Jurkat, Clone E6-1 (cell line): ENCODE results near the gene ADARB2.
"Not testable (repeated sequence)": the region's sequence is repeated elsewhere in the genome, so short reads cannot be mapped to it uniquely, and the experiment has no call there.

ENCODE experiments used
- DNase-seq: peaks from one replicate; pipeline ENCODE4 v3.0.0-alpha.2; 2011; ENCODE audit warnings: low read depth, low spot score
- H3K4me3 ChIP-seq: 2 replicates; pipeline ENCODE4 v1.5.1; 2011; ENCODE audit warnings: mild to moderate bottlenecking, low read length, control low read depth, moderate library complexity

Gene ADARB2

GRCh38 chr10:1546431-1547110, 190.8 kb downstream of the ADARB2 start:
- no peak for DNase-seq
- H3K4me3 ChIP-seq = no peak overlapping the region

- H3K4me3 ChIP-seq = no peak overlapping the region
- no peak for DNase-seq
Measured at GRCh38 chr10:1545524-1545923, 191.8 kb downstream of the ADARB2 start.

- no peak for DNase-seq
- H3K4me3 ChIP-seq = no peak overlapping the region
Measured at GRCh38 chr10:1544929-1545328, 192.4 kb downstream of the ADARB2 start.

GRCh38 chr10:1544209-1544673, 193.1 kb downstream of the ADARB2 start:
- no peak for DNase-seq
- H3K4me3 ChIP-seq = no peak overlapping the region

DNA sequence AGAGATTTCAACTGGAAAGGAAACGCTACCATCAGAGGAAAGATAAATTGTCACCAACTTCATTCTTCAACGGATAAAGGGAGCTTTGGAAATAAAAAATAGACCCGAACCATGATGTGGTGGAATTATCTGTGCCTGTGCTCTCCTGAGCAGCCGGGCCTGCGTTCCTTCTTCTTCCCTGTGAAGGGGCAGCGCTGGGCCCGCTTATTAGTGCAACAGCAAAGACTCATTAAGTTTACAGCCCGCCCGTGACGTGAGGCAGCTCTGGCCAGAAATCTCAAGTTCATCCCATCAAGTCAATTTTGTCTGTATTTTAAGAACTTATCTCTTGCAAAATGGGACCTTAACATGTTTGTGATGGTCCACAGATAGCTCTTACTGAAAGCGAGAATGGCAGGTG, 193.7 kb downstream of the ADARB2 start:
- DNase-seq = no peak
- H3K4me3 ChIP-seq = no peak overlapping the region

DNA sequence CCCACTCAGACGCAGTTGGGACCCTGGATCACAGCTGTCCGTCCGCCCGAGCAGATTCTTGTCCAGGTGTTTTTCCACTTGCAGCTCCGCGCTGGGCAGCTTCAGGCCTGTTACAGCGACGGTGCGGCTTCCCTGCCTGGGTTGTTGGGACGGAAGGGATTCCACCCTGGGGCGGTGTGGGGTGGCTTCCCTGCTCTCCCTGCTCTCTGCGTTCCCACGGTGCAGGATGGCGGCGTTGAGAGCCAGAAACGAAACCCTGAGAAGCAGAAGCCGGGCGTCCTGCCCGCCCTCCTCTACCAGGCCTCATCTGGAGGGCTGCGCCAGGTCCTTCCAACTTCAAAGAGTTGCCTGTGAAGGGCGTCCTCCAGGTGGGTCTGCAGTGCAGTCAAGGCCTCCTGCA, 194.4 kb downstream of the ADARB2 start:
- no peak for DNase-seq
- no peak overlapping the region for H3K4me3 ChIP-seq

- no peak overlapping the region for H3K4me3 ChIP-seq
- no peak for DNase-seq
Measured at GRCh38 chr10:1540144-1540543, 197.2 kb downstream of the ADARB2 start.

DNA sequence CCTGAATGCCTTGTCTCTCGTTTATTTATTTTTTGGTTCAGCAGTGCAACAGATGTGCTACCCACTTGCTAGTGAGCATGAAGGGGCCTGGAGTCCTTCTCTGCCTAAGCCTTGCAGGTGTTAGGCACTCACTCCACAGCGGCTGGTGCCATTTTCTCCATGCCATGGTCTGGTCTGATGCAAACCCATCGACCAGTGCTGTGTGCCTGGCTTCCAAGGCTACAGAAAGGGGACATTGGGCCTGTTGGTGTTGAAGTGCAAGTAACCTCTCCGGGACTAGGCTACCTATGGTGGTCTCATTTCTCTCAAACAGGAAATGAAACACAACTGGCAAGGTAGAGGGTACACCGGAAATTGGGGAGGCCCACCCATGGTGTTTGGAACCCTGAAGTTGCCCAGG, 198.1 kb downstream of the ADARB2 start:
- H3K4me3 ChIP-seq = no peak overlapping the region
- DNase-seq = no peak

GRCh38 chr10:1538531-1539061, 198.7 kb downstream of the ADARB2 start:
- DNase-seq = no peak
- no peak overlapping the region for H3K4me3 ChIP-seq

- DNase-seq = no peak
- H3K4me3 ChIP-seq = no peak overlapping the region
Measured at GRCh38 chr10:1538121-1538520, 199.2 kb downstream of the ADARB2 start.

DNA sequence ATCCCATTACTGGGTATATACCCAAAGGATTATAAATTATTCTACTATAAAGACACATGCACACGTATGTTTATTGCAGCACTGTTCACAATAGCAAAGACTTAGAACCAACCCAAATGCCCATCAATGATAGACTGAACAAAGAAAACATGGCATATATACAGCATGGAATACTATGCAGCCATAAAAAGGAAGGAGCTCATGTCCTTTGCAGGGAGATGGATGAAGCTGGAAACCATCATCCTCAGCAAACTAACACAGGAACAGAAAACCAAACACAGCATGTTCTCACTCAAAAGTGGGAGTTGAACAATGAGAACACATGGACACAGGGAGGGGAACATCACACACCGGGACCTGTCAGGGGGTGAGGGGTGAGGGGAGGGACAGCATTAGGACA, 199.9 kb downstream of the ADARB2 start:
- DNase-seq, H3K4me3 ChIP-seq: not testable (repeated sequence)

DNA sequence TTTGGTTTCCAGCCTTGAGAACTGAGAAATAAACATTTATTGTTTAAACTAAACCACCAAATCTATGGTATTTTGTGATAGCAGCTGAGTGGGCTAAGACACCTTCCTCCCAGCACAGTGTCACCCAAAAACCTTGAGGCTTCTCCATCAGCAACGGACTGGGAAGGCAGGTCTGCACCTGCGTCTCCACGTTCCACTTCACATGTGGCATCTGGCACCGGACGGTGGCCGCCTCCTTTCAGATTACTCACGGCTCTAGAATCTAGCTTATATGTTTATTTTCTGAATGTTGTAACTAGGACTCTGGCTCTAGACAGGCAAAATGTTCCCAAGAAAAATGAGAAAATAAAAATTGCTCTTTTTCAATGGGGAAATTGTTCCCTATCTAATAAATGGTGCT, 201.0 kb downstream of the ADARB2 start:
- no peak overlapping the region for H3K4me3 ChIP-seq
- no peak for DNase-seq

GRCh38 chr10:1535301-1535965, 201.9 kb downstream of the ADARB2 start:
- no peak for DNase-seq
- no peak overlapping the region for H3K4me3 ChIP-seq

GRCh38 chr10:1534820-1535219, 202.5 kb downstream of the ADARB2 start:
- DNase-seq = no peak
- H3K4me3 ChIP-seq = no peak overlapping the region

DNA sequence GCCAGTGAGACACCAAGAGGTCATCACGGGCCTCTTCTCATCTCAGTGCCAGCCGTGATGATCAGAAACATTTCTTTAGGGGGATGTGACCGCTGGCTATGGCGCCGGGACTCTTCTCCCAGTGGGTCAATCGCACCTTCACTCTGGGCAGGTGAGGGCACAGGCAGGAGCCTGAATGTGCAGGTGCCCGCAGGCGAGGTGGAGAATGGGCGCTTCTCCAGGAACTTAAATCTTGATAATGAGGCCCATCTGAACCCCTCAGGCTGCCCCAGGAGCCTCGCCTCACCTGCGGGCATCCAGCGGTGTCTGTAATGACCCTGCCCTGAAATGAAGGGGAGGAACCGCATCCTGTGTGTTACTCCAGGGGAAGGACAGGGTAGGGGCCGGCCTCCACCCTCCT, 204.7 kb downstream of the ADARB2 start:
- DNase-seq = no peak
- H3K4me3 ChIP-seq = no peak overlapping the region

- DNase-seq = peak; percentile 6
- H3K4me3 ChIP-seq = no peak overlapping the region
Measured at GRCh38 chr10:1531883-1532597, 205.3 kb downstream of the ADARB2 start.

DNA sequence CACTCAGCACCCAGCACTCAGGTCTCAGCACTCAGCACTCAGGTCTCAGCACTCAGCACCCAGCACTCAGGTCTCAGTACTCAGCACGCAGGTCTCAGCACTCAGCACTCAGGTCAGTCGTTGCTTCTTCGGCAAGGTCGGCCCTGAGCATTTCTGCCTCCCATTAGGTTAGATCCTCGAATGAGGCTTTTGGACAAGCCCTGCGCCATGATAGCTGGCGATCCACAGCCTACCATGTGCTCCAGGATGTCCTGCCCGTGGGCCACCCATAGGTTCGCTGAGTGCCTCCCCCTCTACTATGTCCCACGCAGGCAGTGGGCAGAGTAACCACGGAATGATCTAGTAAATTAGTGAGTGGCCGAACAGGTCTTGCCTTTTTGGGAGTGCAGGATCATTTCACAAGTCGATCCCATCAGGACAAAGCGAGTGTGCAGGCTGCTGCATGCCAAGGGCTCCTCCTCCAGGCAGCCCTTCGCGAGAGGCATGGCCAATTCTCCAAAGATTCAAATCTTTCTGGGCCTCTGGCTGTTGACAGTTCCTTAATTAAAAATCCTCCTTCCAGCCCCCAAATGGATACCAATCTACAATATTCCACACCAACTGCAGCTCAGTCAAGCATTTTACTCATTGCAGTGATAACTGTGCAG, 206.3 kb downstream of the ADARB2 start:
- H3K4me3 ChIP-seq = no peak overlapping the region
- DNase-seq = no peak

DNA sequence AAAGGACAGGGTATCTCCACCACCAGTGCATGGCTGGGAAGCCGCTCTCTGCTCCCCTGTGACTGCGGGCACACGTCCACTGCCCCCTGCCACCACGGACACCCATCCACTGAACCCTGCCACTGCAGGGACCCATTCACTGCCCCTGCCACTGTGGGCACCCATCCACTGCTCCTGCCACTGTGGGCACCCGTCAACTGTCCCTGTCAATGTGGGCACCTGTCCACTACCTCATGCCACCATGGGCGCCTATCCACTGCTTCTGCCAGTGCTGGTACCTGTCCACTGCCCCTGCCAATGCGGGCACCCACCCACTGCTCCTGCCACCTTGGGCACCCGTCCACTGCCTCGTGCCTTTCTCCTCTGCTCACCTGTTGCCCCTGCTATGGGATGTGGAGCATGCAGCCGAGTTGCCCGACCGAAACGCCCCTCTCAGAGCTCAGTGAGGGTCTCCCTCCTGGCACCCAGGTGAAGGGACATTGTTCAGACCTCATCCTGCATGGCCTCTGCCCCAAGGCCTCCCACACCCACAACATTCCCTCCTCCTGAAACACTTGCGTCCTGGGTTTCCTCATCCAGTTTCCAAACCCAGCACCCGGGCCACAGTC, 207.4 kb downstream of the ADARB2 start:
- no peak for DNase-seq
- H3K4me3 ChIP-seq = no peak overlapping the region

GRCh38 chr10:1527951-1528350, 209.4 kb downstream of the ADARB2 start:
- H3K4me3 ChIP-seq = no peak overlapping the region
- DNase-seq = no peak
